Globus pallidus (tissue), 1 donor: Measurements from ENCODE around the gene NFIA.
"Not testable (repeated sequence)": the region's sequence is repeated elsewhere in the genome, so short reads cannot be mapped to it uniquely, and the experiment has no call there.

Experiments used
- DNase-seq: peaks from one replicate; pipeline ENCODE4 v3.0.0-alpha.2; 2015; ENCODE audit warnings: low spot score

Gene NFIA

DNA sequence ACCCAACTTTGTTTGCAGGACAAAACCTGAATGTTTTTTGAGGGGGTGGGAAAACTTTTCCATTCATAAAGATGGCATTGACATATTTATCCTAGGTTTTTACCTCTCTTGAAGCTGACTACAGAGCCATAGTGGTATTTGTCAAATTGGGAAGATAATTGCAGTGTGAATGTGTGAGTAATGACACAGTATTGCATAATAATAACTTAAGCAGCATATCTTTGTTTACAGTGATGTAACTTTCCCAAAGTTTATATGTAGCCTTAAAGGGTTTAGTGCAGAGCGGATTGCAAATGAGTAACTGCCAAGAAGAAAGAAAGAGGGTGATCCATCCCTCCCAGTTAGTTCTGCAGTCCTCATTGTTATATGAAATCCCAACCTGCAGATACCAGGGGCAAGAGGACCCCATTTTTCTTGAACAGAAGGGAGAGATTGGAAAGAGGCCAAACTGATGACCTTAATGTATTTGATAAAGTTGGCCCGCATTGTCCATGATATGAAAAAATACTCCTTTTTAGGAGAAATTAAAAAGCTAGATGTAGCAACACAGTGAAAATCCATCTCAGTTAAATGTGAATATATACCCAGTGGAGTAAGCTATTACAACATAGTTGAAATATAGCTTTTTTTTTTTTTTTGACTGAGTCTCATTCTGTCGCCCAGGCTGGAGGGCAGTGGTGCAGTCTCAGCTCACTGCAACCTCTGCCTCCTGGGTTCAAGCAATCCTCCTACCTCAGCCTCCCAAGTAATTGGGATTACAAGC is 23.7 kb upstream of the NFIA start:
- DNase-seq = no peak

DNA sequence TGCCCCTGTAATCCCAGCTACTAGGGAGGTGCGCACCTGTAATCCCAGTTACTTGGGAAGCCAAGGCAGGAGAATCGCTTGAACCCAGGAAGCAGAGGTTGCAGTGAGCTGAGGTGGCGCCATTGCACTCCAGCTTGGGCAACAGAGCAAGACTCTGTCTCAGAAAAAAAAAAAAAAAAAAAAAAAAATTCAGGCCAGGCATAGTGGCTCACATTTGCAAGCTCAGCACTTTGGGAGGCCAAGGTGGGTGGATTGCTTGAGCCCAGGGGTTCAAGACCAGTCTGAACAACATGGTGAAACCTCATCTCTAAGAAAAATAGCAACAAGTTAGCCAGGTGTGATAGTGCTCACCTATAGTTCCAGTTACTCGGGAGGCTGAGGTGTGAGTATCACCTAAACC is 20.8 kb upstream of the NFIA start:
- not testable (repeated sequence) for DNase-seq

DNA sequence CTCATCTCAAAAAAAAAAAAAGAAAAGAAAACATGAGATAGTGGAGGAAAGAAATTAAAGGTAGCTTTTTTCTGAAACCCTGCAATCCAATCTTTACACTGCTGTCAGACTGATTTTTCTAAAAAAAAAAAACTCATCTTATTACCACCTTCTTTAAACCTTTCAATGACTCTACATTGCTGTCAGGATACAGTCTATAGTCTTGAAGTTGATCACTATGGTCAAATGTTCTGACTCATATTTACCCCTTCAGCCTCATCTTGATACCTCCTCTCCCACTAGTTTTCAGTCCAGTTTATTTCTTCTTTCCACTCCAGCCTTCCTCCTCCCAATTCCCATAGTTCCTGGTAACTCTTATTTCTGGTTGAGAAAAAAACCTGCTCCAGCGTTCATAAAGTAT is 17.7 kb upstream of the NFIA start:
- no peak for DNase-seq

DNA sequence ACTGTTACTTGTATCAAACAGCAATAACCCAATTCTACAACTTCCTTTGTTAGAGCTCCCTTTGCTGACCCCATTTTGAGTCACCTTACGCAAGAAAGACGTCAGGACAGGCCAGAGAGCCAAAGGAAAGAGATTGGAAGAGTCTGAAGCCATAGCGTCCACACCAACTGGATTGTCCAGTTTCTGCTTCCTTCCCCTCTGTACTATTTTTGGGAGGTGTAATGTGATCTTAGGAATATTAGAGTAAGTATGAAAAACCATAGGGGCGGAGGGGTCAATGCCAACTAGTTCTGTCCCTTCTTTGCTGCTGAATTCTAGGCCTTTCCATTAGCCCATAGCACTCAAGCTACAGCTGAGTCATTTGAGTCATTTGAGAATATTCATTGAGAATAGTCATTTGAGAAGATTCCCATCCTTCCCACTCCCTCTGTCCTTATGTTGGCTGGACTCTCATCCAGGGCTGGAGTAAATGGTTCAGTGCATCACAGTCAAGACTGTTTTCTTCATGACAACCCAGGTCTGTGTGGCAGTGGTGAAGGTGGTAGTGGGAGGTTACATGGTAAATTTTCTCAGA is 14.8 kb upstream of the NFIA start:
- DNase-seq = no peak

DNA sequence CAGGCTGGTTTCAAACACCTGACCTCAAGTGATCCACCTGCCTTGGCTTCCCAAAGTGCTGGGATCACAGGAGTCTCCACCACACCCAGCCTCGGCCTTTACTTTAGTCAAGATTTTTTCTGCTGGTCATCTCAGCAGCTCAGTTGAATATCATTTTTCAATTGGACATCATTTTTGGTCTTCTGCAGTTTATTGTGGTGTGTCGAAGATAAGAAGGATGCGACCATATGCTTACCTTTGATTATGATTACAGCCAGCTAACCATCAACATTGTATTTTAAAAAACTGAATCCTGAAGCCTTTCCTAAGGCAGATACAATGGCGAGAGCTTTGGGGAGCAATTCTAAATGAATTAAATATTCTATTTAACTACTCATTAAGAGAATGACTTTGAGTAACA is 12.3 kb upstream of the NFIA start:
- no peak for DNase-seq

DNA sequence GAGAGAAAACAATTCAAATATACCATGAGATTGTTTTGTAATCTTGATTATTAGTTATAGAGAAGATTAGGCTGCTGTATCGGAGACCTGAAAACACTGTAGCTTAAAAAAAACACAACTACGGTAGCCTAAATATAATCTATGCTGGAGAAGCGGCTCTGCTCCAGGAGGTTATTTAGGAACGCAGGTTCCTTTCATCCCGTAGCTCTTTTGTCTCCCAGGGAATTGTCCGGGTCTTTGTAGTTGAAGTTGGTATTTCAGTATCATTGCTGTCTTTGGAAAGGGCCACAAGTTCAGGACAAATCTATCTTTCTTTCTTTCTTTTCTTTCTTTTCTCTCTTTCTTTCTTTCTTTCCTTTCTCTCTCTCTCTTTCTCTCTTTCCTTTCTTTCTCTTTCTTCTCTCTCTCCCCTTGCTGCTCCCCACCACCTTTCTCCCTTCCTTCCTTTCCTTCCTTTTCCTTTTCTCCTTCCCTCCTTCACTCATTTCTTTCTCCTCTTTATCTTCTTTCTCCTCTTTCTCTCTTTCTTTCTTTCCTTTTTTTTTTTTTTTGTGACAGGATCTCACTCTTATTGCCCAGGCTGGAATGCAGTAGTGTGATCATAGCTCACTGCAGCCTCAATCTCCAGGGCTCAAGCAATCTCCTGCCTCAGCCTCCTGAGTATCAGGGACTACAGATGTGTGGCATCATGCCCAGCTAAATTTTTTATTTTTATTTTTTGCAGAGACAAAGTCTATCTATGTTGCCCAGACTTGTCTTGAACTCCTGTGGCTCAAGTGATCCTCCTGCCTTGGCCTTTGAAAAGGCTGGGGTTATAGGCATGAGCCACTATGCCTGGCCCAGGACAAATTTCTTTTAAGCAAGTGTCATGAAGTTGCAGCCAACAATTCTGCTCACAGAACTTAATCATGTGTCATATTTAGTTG is 10.9 kb upstream of the NFIA start:
- no peak for DNase-seq

DNA sequence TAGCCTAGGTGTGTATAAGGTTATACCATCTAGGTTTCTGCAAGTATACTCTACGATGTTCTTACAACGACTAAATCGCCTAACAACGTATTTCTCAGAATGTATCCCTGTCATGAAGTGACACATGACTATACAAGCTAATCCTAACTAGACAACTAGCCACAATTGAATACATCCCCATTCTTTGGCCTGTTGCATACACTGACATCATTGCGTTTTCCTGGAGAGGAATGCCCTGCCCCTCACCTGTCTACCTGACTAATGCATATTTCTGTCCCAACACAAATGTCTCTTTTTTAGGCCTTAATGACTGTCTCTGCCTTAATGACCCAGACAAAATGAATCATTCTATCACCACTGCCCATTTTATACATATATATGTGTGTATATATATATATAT is 8.5 kb upstream of the NFIA start:
- no peak for DNase-seq

DNA sequence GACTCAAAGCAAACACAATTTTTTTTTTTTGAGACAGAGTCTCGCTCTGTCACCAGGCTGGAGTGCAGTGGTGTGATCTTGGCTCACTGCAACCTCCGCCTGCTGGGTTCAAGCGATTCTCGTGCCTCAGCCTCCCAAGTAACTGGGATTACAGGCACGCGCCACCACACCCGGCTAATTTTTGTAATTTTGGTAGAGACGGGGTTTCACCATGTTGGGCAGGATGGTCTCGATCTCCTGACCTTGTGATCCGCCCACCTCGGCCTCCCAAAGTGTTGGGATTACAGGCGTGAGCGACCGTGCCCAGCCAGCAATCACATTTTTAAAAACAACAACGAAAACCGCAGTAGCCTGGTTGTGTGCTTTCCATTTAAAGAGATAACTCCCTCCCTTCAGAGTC is 6.5 kb upstream of the NFIA start:
- DNase-seq = not testable (repeated sequence)

DNA sequence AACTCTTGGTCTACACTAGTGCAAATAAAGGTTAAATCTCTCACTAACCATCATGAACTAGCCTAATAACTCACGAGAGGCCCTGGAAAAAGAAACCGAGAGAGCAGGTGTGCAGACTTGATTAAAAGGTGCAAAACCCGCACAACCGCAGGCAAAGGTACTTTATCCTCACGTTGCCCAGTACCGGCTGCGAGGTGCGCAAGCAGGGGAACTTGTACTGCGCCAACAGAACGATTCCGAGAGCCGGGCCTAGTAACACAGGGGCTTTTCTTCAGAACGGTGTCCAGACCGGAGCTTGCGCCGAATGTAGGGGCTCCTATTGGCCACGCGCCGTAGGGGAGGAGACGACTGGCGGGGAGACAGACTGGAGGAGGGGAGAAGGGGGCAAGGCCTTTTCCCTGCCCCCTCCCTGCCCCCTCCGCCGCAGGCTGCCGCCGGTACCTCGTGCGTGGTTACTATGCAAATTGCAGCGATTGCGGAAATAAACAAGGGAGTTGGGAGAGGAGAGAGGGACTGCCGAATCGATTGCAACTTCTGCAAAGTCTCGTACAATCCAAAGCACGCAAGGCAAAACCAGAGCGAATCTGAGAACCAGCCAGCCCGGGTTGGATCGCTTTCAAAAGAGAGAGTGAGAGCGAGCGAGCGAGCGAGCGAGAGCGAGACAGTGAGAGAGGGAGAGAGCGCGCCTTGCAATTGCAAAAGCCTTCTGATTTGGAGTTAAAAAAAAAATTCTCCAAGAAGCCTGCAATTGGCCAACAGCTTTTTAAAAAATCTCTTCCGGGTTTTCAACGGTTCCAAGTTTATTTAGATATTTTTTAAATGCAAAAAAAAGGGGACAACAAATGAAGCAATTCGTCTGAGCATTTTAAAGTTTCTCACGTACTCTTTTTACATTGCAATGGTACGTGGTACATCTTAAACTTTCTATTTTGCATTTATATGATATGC is 5.4 kb upstream of the NFIA start:
- peak; percentile 92 for DNase-seq

DNA sequence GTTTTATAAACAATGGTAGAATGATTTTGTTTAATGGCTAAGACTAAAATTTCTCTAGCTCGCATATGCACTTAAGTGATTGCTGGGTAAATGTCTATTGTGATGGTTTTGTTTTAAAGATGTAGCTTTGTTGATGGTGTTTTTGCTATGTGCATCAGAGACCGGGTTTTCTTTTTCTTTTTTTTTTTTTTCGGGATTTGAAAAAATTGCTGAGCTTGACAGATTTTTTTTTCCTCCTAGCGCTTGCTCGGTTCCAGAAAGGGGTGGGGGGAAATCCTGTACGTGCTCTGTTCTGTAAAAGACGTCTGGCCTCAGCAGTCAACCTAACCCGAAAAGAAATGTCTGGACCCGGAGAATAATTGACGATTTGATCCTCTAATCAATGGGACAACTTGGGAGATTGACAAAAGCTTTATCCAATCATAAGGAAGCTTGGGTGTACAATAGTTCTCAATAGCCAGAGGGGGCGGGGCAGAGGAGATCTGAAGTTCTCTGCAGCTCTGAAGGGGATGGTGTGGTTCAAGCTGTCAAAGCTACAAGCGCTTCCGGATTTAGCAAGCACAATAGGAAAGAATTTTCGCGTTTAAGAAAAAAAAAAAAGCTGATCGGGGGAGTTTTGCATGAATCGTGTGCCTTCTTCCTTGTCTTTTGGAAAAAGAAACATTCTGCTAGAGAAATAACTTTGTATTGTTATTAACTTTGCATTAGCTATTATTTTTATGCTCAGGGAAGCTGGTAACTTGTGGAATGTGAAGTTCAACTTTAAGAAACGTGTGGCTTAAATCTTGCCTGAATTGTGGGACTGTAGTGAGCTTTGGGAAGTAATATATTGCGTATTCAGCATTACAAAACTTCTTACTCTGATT is 4.5 kb upstream of the NFIA start:
- peak; percentile 99 for DNase-seq

DNA sequence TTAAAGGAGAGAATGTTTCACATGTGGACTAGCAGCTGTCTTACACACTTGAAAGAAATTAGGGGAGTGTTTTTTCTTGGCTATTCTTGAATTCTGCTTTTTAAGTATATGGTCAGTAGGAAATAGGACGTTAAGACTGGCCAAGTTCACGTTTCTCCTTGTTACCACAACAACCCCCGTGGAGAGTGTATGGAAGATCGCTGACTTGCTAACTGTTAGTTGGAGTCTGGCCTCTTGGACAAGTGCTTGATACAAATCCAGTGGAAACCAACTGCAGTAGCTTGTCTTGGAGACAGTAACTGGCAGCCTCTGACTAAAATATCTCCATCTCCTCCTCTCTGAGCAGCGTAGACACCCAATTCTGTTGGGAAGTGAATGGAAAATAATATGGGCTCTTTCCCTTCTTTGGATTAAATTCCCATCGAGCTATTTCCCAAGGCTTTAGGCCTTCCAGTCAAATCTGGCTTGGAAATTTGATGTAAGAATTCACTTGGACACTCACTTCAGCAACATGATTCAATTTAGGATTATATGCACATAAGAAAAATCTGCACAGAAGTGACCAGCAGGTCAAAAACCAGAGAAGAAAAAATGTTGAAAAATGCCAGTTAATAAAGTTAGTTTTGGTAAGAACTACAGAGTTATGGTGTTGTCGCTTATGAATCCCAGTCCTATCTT is 3.6 kb upstream of the NFIA start:
- peak; percentile 70 for DNase-seq

DNA sequence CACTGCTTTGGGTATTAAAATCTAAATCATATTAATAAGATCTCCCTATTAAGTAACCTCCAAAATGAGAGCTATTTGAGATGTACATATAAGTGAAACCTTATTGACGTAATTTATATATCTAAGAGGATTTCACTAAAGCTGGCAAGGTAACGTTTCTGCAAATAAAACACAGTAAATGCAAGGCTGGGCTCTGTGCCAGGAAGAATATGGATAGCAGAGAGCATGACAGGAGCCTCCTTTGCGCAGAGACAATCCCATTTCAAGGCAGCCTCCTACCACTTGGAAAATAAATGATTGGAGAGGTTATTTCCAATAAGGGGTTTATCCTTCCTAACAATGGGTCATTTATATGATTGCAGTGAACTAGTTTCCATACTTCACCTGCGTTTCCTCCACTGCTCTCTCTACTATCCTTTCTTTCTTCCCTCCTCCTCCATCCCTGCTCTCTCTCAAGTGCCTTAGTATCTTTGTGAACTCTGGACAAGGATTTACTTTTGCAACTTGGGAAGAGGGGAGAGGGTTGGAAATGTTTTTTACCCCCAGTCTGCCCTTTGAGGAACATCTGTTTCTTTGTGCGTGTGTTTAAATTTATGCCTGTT is 3.0 kb upstream of the NFIA start:
- no peak for DNase-seq

DNA sequence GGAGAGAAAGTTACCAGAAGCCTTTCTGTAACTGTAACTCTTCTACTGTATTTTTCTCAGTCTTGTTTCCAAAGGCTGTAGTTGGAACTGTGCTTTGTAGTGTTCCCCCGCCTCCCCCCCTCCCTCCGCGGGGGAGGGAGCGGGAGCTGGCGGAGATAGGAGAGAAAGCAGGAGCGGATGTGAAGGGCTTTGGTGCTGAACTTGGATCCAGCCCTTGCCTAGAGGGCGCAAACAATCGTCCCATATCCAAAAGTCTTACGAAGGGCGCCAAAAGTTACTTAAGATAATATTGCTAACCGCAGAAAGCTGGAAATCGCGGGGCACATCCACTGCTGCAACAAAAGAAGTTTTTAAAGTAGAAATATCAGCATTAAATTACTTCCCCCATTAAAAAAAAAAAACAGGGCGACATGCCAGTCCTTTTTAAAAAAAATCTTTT is 2.4 kb upstream of the NFIA start:
- DNase-seq = peak; percentile 94

DNA sequence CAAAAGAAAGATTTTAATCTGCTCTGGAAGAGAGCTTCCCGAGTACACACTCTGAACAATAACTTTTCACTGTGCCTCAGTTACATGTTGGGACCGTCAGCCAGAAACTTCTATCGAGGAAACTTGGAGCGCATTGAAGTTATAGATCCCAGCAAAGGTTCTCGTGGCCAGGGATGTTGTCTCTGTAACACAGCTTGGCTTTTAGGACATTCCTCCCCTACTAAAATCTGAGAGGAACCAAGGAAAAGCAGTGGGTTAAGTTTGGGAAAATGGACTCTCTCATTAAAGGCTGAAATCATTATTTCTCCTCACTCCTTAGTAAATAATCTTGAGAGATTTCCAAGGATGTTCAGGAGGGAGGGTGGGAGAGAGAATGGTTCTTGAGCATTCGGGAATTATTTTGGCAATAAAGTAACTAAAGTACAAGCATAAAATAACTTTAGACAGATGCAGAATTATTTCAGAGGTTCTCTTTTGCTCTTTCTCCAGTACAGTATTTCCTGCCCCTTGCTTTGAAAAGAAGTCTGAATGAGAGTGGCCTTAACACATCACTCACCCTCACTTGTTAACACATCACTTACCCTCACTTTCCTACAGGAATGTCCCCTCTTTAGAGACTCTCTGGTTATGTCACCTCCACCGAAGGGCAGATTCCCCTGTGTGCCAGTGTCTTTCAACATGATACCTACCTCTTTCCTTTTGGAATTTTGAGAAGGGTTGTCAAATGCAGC is 1.8 kb upstream of the NFIA start:
- DNase-seq = peak; percentile 60

DNA sequence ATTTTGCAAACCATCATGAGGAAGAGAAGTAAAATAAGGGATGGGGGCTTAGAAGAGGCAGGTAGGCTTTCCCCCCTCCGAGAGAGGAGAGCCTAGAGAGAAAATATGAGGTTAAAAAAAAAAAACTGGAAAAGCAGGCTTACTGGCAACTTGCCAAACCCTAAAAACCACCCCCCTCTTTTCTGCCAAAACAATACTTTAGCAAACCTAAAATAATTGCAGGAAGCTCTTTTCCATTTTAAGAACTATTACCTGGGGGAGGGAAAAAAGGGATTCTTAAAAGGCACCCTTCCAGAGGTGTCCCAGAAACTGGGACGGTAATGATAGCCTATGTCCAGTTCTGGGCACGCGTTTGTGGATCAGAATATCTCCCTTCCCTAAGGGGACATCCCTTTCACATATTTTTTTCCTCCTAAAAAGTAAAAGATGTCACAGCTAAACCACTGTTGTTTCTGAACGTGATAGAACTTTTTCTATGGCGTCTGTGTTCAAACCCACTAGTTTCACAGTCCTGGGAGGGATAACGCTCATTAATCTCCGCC is 1.1 kb upstream of the NFIA start:
- DNase-seq = peak; percentile 64

DNA sequence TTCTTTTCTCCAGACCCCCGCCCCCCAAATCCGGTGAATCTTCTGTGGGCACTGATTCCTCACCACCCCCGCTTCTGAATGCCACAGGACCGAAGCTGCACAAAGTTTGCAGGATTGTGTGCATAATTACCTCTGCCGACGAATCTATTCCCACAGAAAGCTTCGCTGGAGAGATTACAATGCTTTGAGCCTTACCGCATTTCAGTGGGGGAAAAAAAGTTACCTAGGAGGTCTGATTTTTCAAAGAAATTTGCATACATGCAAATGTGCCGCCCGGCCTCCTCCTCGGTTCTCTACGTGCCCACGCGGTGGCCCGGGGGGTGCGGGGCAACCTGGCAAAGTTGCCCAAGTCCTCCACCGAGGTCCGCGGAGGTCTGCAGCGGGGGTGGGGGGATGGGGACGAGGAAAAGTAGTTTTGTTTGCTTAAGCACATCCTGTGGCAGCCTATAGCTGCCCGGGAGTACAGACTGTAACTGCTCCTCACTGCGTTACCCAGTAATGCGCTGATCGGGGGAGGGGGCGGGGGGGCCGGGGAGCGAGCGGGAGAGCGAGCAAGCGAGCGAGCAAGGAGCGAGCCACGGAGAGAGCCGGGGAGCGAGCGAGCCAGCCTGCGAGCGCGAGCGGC is 563 bp upstream of the NFIA start:
- DNase-seq = peak; percentile 66

DNA sequence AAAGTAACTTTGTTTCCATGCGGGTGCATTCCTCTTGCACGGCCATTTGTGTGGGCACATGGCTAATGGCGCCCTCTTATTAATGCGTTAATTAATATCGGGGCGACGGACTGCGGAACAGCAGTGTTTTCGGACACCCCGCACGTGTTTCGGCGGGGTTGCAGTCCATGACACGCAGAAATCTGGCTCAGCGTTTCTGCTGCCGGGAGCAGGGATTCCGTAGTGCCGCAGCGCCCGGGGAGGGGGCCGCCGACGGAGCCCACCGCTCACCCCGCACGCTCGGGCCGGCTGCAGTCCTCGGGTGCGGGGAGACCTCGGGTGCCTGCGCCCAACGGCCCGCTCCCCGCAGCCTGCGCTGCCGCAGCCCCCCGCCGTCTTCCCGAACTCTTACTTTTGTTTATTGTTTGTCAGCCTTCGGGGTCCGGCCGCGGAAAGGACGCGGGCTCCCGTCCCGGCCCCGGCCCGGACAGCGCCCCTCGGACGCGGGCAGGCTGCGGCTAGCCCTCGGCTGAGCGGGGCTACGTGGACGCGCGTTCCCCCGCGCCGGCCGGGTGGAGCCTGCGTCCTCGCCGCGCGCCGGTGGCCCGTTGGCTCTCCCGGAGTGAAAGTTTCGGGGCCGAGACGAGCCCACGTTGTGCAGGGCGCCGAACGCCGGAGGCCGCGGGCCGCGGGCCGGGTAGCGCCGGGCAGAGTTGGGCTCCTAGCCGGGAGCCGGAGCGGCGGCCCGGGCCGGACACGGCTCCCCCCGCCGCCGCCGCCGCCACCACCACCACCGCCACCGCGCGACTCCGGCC is 849 bp downstream of the NFIA start:
- peak; percentile 65 for DNase-seq
